Uterus (tissue), 2 donors: ENCODE measurements around the gene PRKAB2.

ENCODE experiments used
- CTCF ChIP-seq, 4 experiments: fragments of 200-600 bp in 2 of 4; fragments of 450-650 bp in 2 of 4; sonication (generic) in 2 of 4; IDR thresholded peaks; one replicate each; pipeline ENCODE4 v1.5.1; 2016 to 2019; ENCODE audit warnings: antibody characterized with exemption in 4 of 4, mild to moderate bottlenecking in 2 of 4, moderate library complexity in 1 of 4
- POLR2A ChIP-seq, 2 donors: fragments of 450-650 bp; IDR thresholded peaks; one replicate each; pipeline ENCODE4 v1.6.1; 2016; ENCODE audit warnings: antibody characterized with exemption in 2 of 2, mild to moderate bottlenecking in 1 of 2, moderate library complexity in 1 of 2

- TF ChIP-seq CTCF (IDR thresholded peaks at IDR 0.05) (no peak), POLR2A (IDR thresholded peaks at IDR 0.05) (no peak)
These were observed 43.3 kb upstream of the PRKAB2 start for GRCh38 chr1:147215540-147215916.
